NT2/D1 (cell line): ENCODE measurements around the gene RASSF3.

Experiments
- DNase-seq: peaks from one replicate; pipeline ENCODE4 v3.0.0-alpha.2; 2011; ENCODE audit warnings: low read depth, low spot score
- H3K27me3 ChIP-seq: 2 replicates; pipeline ENCODE4 v1.6.0; 2011; ENCODE audit warnings: mild to moderate bottlenecking; ENCODE audit not compliant: insufficient read length, insufficient read depth
- H3K36me3 ChIP-seq: 2 replicates; pipeline ENCODE4 v1.6.1; 2011; ENCODE audit warnings: mild to moderate bottlenecking, low read length, mixed read lengths; ENCODE audit not compliant: insufficient read depth, insufficient read length
- H3K4me1 ChIP-seq: 2 replicates; pipeline ENCODE4 v1.5.1; 2011; ENCODE audit not compliant: insufficient read depth, insufficient read length
- H3K4me3 ChIP-seq: 2 replicates; pipeline ENCODE4 v1.5.1; 2011; ENCODE audit warnings: low read depth; ENCODE audit not compliant: insufficient read length
- H3K9ac ChIP-seq: 2 replicates; pipeline ENCODE4 v1.6.0; 2011; ENCODE audit warnings: low read depth; ENCODE audit not compliant: insufficient read length
- H3K9me3 ChIP-seq: 2 replicates; pipeline ENCODE4 v1.5.1; 2011; ENCODE audit warnings: mild to moderate bottlenecking, low read length; ENCODE audit not compliant: insufficient read depth
- SUZ12 ChIP-seq: IDR thresholded peaks from 2 replicates; pipeline ENCODE4 v1.6.1; 2011; ENCODE audit not compliant: insufficient read length, insufficient read depth; ENCODE audit errors: extremely low read depth
- YY1 ChIP-seq: IDR thresholded peaks from 2 replicates; pipeline ENCODE4 v1.6.1; 2011; ENCODE audit not compliant: insufficient read length, insufficient read depth
- ZNF274 ChIP-seq: IDR thresholded peaks from 2 replicates; pipeline ENCODE4 v1.6.1; 2011; ENCODE audit warnings: mild to moderate bottlenecking, low read depth, low read length

The RASSF3 gene

GRCh38 chr12:64635356-64635998 lies 25.2 kb downstream of the RASSF3 start:
- no peaks in the 10 kb centered on the region for H3K4me1 ChIP-seq
- no peak overlapping the region for H3K9ac ChIP-seq
- no peak overlapping the region for H3K4me3 ChIP-seq
- no peak for DNase-seq
- peaks cover 2% of the 10 kb centered on the region for H3K36me3 ChIP-seq
- H3K9me3 ChIP-seq, result no peaks in the 10 kb centered on the region
- TF ChIP-seq ZNF274 (no peak), SUZ12 (no peak), YY1 (no peak)
- no peaks in the 10 kb centered on the region for H3K27me3 ChIP-seq

DNA sequence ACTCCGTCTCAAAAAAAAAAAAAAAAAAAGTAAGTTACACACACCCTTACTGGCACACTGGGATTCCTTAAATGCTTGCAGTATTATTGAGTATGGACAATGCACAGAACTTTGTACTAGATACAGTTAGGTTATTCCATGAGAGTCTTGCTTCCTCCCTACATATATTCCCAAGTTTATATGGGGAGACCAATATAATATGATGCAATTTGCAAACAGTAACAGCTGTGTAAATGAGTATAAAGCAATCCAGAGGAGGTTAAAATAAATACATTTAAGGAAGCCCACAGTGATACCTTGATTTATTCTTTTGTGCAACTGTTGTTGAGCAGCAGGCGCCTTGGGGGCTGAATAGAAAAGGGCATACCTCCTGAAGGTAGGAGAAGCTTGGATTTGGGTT lies 26.6 kb downstream of the RASSF3 start:
- no peaks in the 10 kb centered on the region for H3K4me1 ChIP-seq
- H3K4me3 ChIP-seq, result no peak overlapping the region
- TF ChIP-seq SUZ12, result no peak
- no peak for TF ChIP-seq YY1
- TF ChIP-seq ZNF274, result no peak
- H3K27me3 ChIP-seq, result no peaks in the 10 kb centered on the region
- H3K36me3 ChIP-seq, result peaks cover 2% of the 10 kb centered on the region
- H3K9me3 ChIP-seq, result no peaks in the 10 kb centered on the region
- DNase-seq, result no peak
- no peak overlapping the region for H3K9ac ChIP-seq

DNA sequence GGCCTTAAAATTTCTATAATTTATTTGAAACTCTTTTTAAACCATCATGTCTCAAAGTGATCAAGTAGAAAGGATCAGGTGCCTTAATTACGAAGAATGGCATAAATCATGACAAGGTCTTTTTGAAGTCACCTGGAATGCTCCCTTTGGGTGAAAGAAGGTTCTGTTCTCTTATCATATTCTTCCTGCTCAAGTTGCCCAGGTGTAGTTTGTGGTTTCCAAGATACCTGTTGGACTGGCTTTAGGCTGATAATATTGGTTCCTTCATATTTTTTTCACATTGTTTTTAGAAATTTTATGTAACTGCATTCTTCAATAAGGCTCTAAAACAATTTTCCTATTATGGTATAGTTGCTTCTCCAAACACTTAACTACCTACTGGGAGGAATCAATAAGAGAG lies 29.2 kb downstream of the RASSF3 start:
- Histone ChIP-seq H3K36me3 (no peaks in the 10 kb centered on the region), H3K4me1 (no peaks in the 10 kb centered on the region), H3K9ac (no peak overlapping the region), H3K27me3 (no peaks in the 10 kb centered on the region), H3K9me3 (no peaks in the 10 kb centered on the region), H3K4me3 (no peak overlapping the region)
- TF ChIP-seq SUZ12 (no peak), ZNF274 (no peak), YY1 (no peak)
- no peak for DNase-seq

- Histone ChIP-seq H3K36me3 (no peaks in the 10 kb centered on the region), H3K27me3 (no peaks in the 10 kb centered on the region), H3K4me3 (no peak overlapping the region), H3K9me3 (no peaks in the 10 kb centered on the region), H3K4me1 (peaks cover 4% of the 10 kb centered on the region), H3K9ac (no peak overlapping the region)
- TF ChIP-seq ZNF274, result no peak
- TF ChIP-seq YY1, result no peak
- TF ChIP-seq SUZ12, result no peak
- DNase-seq, result no peak
Measured at GRCh38 chr12:64646318-64646717, 36.0 kb downstream of the RASSF3 start.

GRCh38 chr12:64649487-64649886 lies 39.2 kb downstream of the RASSF3 start:
- peaks cover 4% of the 10 kb centered on the region for H3K4me1 ChIP-seq
- no peaks in the 10 kb centered on the region for H3K9me3 ChIP-seq
- TF ChIP-seq YY1, result no peak
- no peak for TF ChIP-seq ZNF274
- no peak for TF ChIP-seq SUZ12
- no peak overlapping the region for H3K9ac ChIP-seq
- no peaks in the 10 kb centered on the region for H3K36me3 ChIP-seq
- H3K4me3 ChIP-seq, result no peak overlapping the region
- DNase-seq, result no peak
- H3K27me3 ChIP-seq, result no peaks in the 10 kb centered on the region

- no peak for DNase-seq
- Histone ChIP-seq H3K4me1 (peaks cover 4% of the 10 kb centered on the region), H3K36me3 (no peaks in the 10 kb centered on the region), H3K9me3 (no peaks in the 10 kb centered on the region), H3K27me3 (no peaks in the 10 kb centered on the region), H3K4me3 (no peak overlapping the region), H3K9ac (no peak overlapping the region)
- no peak for TF ChIP-seq SUZ12
- no peak for TF ChIP-seq ZNF274
- TF ChIP-seq YY1, result no peak
Measured at GRCh38 chr12:64650762-64651161, 40.5 kb downstream of the RASSF3 start.

- H3K9me3 ChIP-seq, result no peaks in the 10 kb centered on the region
- H3K4me1 ChIP-seq, result peaks cover 4% of the 10 kb centered on the region
- no peaks in the 10 kb centered on the region for H3K36me3 ChIP-seq
- H3K4me3 ChIP-seq, result no peak overlapping the region
- no peak for TF ChIP-seq ZNF274
- no peak for TF ChIP-seq YY1
- H3K9ac ChIP-seq, result no peak overlapping the region
- no peaks in the 10 kb centered on the region for H3K27me3 ChIP-seq
- DNase-seq, result no peak
Measured at GRCh38 chr12:64652346-64652745, 42.1 kb downstream of the RASSF3 start.
